ENCODE data around the gene KAT2B.

- TF ChIP-seq ZBTB33 (IDR thresholded peaks at IDR 0.05) (no peak), RAD21 (IDR thresholded peaks at IDR 0.05) (no peak), YY1 (IDR thresholded peaks at IDR 0.05) (no peak), EGR1 (IDR thresholded peaks at IDR 0.05; ENCODE audit: low read depth in 2 of 2) (no peak)
- TF ChIP-seq, protein P1, sequence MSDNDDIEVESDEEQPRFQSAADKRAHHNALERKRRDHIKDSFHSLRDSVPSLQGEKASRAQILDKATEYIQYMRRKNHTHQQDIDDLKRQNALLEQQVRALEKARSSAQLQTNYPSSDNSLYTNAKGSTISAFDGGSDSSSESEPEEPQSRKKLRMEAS (IDR thresholded peaks at IDR 0.05): no peak
- TF ChIP-seq, protein P2, sequence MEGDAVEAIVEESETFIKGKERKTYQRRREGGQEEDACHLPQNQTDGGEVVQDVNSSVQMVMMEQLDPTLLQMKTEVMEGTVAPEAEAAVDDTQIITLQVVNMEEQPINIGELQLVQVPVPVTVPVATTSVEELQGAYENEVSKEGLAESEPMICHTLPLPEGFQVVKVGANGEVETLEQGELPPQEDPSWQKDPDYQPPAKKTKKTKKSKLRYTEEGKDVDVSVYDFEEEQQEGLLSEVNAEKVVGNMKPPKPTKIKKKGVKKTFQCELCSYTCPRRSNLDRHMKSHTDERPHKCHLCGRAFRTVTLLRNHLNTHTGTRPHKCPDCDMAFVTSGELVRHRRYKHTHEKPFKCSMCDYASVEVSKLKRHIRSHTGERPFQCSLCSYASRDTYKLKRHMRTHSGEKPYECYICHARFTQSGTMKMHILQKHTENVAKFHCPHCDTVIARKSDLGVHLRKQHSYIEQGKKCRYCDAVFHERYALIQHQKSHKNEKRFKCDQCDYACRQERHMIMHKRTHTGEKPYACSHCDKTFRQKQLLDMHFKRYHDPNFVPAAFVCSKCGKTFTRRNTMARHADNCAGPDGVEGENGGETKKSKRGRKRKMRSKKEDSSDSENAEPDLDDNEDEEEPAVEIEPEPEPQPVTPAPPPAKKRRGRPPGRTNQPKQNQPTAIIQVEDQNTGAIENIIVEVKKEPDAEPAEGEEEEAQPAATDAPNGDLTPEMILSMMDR (IDR thresholded peaks at IDR 0.05; ENCODE audit: low read depth, low read length, missing input control): no peak
Measured at GRCh38 chr3:20047976-20048883, 8.0 kb downstream of the KAT2B start.
